GM20000 (cell line): ENCODE results near the gene EXOC2.

Source experiments
- DNase-seq: peaks from one replicate; pipeline ENCODE4 v3.0.0; 2012; ENCODE audit warnings: low spot score
- CTCF ChIP-seq: IDR thresholded peaks from 2 replicates; pipeline ENCODE4 v1.5.1; 2012; ENCODE audit warnings: mild to moderate bottlenecking, control low read depth; ENCODE audit errors: extremely low read depth, missing control alignments

EXOC2 gene

GRCh38 chr6:447381-448165 lies 245.4 kb downstream of the EXOC2 start:
- no peak for TF ChIP-seq CTCF
- no peak for DNase-seq

- TF ChIP-seq CTCF = no peak
- peak; percentile 7 for DNase-seq
Measured at GRCh38 chr6:446418-447366, 246.2 kb downstream of the EXOC2 start.

- TF ChIP-seq CTCF = no peak
- no peak for DNase-seq
Measured at GRCh38 chr6:445571-446417, 247.1 kb downstream of the EXOC2 start.

GRCh38 chr6:444653-445275 lies 248.2 kb downstream of the EXOC2 start:
- DNase-seq = no peak
- TF ChIP-seq CTCF = no peak

GRCh38 chr6:443621-444159 lies 249.2 kb downstream of the EXOC2 start:
- no peak for DNase-seq
- TF ChIP-seq CTCF = no peak

- DNase-seq = no peak
- TF ChIP-seq CTCF = no peak
Measured at GRCh38 chr6:441126-441920, 251.6 kb downstream of the EXOC2 start.
